Activated CD4-positive, alpha-beta T cell treated with anti-CD3 and anti-CD28 coated beads, Interleukin-2, Interleukin-6, amounts not matched to agents 100 ng/mL and 50 ng/mL, durations not matched to agents 16 hours and 8 hours (primary cell): Measurements from ENCODE around the gene SRL.
"Not testable (repeated sequence)": the region's sequence is repeated elsewhere in the genome, so short reads cannot be mapped to it uniquely, and the experiment has no call there.

Source experiments
- DNase-seq: peaks from one replicate; pipeline ENCODE4 v3.0.0-alpha.2; 2020

The SRL gene

DNA sequence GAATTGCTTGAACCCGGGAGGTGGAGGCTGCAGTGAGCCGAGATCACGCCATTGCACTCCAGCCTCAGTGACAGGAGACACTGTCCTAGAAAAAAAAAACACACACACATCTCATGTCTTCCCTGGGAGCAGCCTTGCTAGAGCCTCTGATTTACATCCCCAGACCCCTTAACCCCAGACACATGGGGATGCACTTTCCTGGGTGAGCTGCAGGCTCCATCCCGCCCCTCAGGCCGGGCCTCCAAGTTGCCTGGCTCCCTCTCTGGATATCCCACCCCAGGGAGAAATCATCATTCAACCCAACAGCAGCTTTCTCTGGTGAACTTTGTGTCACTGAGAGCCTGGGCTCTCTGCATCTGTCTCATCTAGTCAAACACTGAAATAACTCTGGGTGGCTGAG is 21.5 kb downstream of the SRL start:
- DNase-seq: no peak

GRCh38 chr16:4218202-4218601 is 23.7 kb downstream of the SRL start:
- DNase-seq: no peak

DNA sequence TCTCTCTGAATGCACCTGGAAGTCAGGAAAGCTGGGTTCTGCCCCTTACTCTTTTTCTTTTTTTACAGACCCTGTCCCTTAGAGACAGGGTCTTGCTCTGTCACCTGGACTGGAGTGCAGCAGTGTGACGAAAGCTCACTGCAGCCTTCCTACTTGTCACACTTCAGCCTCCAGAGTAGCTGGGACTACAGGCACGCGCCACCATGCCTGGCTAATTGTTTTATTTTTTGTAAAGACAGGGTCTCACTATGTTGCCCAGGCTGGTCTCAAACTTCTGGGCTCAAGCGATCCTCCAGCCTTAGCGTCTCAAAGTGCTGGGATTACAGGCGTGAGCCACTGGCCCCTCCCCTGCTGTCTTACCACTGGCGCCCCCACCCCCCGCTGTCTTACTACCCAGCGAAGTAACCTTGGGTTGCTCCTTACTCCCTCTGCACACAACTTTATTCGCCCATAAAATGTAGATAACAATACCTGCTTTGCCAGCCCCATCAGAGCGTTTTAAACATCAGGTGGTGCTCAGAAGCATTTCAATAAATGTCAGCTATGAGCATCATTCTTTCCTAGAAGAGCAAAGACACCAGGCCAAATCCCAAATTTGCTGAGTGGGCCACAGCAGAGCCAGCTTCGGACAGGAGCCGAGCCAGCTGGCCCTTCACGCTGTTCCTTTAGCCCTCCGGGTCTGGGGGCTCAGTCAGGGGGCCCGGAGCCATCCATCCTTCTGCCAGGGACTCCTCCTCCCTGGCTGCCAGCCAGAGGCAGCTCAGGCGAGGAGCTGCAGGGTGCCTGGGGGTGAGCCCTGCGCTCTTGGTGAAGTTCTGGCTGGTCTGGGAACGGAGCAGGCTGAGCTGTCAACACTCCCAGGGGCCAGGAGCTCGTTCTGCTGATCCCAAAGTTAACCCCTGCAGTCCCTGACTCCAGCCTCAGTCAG is 24.4 kb downstream of the SRL start:
- no peak for DNase-seq

- no peak for DNase-seq
Observed at GRCh38 chr16:4216596-4216995, 25.3 kb downstream of the SRL start.

- DNase-seq: no peak
Observed at GRCh38 chr16:4215106-4215505, 26.8 kb downstream of the SRL start.

DNA sequence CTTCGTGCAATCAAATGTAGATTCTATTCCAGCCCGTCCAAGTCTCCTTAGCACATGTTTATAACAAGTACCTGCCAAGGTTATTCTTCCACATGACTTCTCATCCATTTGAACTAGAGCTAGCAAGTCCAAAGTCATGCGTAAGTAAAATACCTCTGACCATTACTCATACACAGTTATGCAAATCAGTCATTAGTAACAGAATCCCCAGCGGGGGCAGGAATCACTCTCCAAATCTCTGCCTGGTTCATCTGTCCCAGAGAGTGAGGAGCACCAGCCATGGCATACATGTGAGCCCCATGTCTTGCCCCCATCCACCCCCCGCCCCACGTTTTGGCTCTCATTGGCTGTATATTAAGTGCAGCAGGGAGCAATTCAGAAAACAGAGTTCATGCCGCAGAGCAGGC is 27.7 kb downstream of the SRL start:
- DNase-seq: no peak

- no peak for DNase-seq
Observed at GRCh38 chr16:4213737-4214136, 28.1 kb downstream of the SRL start.

- no peak for DNase-seq
Observed at GRCh38 chr16:4212934-4213296, 29.0 kb downstream of the SRL start.

GRCh38 chr16:4212211-4212933 is 29.5 kb downstream of the SRL start:
- DNase-seq: no peak

- not testable (repeated sequence) for DNase-seq
Observed at GRCh38 chr16:4211445-4212210, 30.3 kb downstream of the SRL start.

DNA sequence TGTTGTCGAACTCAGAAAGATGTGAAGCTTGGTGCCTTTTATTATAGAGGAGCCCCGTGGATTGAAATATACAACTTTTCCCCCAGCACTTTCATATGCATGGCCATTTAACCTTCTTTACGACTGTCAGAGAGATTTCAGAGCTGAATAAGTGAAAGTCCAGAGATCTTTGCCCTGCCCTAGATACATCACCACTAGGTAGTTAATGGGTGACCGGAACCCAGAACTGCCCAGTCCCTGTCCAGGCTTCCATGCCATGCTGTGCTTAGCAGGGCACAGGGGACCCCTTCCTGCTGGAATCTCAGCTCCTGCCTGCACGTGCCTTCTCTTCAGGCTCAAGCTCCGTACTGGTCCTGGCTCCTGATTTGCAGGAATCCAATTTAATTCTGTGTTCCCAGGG is 32.2 kb downstream of the SRL start:
- no peak for DNase-seq

DNA sequence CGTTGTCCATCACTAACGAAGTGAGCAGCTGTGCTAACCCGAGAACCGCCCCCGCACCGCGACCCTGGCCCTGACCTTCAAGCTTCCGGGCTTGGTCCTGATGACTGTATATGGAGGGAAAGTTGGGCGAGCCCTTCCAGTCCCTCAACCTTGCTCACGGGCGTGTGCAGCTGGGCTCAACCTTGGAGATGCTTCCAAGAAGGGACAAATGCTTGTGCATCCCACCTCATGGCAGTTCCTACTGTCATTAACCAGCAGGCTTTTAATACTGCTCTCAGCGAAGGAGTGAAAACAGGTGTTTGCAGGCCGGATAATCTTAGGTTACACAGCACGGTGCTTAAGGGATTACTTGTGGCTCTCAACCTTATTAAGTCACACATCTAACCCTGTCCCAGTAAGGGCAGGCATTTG is 33.5 kb downstream of the SRL start:
- DNase-seq: no peak

GRCh38 chr16:4207683-4208340 is 34.1 kb downstream of the SRL start:
- DNase-seq: no peak

DNA sequence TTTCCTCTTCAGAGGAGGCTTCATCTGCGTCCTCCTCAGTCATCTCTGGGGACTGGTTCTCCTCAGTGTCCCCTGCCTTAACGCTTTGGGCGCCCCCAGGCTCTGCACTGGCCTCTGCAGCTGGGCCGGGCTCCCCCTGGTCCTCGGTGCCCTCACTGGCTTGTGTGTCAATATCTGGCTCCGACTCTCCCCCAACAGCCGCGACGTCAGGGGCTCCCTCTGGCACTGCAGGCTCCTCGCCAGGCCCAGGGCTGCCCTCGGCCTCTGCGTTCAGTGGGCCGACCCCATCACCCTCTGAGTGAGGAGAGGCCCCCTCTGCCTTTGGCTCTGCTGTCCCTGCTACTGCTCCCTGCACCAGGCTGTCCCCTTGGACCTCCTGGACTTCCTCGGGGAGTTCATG is 34.7 kb downstream of the SRL start:
- no peak for DNase-seq

- DNase-seq: no peak
Observed at GRCh38 chr16:4206680-4207079, 35.2 kb downstream of the SRL start.

- DNase-seq: no peak
Observed at GRCh38 chr16:4205971-4206370, 35.9 kb downstream of the SRL start.

- DNase-seq: no peak
Observed at GRCh38 chr16:4204521-4204920, 37.4 kb downstream of the SRL start.

GRCh38 chr16:4203748-4204147 is 38.1 kb downstream of the SRL start:
- DNase-seq: no peak

- DNase-seq: no peak
Observed at GRCh38 chr16:4202615-4203345, 39.1 kb downstream of the SRL start.

GRCh38 chr16:4200781-4201137 is 41.1 kb downstream of the SRL start:
- no peak for DNase-seq

DNA sequence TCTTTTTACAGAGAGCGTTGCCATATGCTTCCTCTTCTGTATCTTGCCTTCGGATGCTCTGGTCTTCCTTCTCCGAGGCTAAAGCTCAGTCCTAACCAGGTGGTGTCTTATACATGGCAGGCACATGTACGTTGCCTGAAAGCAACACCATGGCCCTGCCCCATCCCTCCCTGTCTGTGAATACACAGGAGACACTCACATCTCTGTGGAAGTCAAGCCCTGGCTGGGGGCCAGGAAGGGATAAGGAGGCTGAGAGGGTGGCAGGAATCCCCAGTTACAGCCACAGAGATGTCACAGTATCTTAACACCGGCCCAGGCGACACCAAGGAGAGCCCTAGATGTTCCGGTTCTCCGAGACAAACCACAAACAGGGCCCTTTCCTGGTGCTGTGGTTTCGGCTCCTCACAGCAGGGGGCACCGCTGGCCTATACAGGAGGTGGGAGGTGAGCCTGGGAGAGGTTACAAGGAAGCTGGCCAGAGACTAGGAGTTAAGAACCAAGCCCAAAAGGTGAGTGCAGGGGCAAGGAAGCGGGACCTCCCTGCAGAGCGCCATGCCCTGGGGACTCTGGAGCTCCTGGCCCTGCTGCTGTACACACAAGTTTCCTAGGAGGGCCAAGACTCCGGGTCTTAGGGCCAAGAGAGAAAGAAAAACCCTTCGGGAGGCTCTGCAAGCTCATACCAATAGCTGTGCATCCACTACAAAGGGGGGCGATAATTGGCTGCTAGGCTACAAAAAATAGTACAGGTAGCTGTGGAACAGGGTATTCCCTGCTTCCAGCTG is 41.7 kb downstream of the SRL start:
- DNase-seq: peak; percentile 36

GRCh38 chr16:4198816-4199215 is 43.1 kb downstream of the SRL start:
- DNase-seq: no peak
